Effector CD4-positive, alpha-beta T cell (primary cell): ENCODE measurements around the gene HOXB5. TPM values are rescaled to one million over a fixed set of nuclear protein-coding genes. Genes with fewer than 3 reads are reported as not detected.

Experiments used
- DNase-seq: peaks from one replicate; pipeline ENCODE4 v3.0.0-alpha.2; 2020
- total RNA-seq: gene quantifications from one replicate; lab custom pipeline; 2026; lab: John Stamatoyannopoulos, UW

HOXB5 gene
- total RNA-seq: not detected

- DNase-seq: no peak
Observed at GRCh38 chr17:48593126-48593829, at the start of gene HOXB5. Gene HOXB5, minus strand, starts transcription at chr17:48593779. Its CDS starts 97 bp downstream, at chr17:48593682.

GRCh38 chr17:48642843-48643696 lies 49.5 kb upstream of the HOXB5 start:
- DNase-seq: no peak

GRCh38 chr17:48642059-48642842 lies 48.7 kb upstream of the HOXB5 start:
- DNase-seq: no peak

GRCh38 chr17:48641541-48642058 lies 48.0 kb upstream of the HOXB5 start:
- DNase-seq: no peak

- no peak for DNase-seq
Observed at GRCh38 chr17:48640858-48641180, 47.2 kb upstream of the HOXB5 start.

- no peak for DNase-seq
Observed at GRCh38 chr17:48639982-48640857, 46.6 kb upstream of the HOXB5 start.

- no peak for DNase-seq
Observed at GRCh38 chr17:48639136-48639535, 45.6 kb upstream of the HOXB5 start.

- no peak for DNase-seq
Observed at GRCh38 chr17:48637323-48638260, 44.0 kb upstream of the HOXB5 start.

GRCh38 chr17:48636177-48637018 lies 42.8 kb upstream of the HOXB5 start:
- peak; percentile 52 for DNase-seq

GRCh38 chr17:48634493-48635208 lies 41.1 kb upstream of the HOXB5 start:
- DNase-seq: no peak

GRCh38 chr17:48633266-48633677 lies 39.7 kb upstream of the HOXB5 start:
- DNase-seq: no peak

GRCh38 chr17:48632579-48633265 lies 39.1 kb upstream of the HOXB5 start:
- no peak for DNase-seq

- DNase-seq: no peak
Observed at GRCh38 chr17:48631693-48632578, 38.4 kb upstream of the HOXB5 start.

GRCh38 chr17:48630925-48631692 lies 37.5 kb upstream of the HOXB5 start:
- no peak for DNase-seq

- no peak for DNase-seq
Observed at GRCh38 chr17:48630009-48630924, 36.7 kb upstream of the HOXB5 start.

GRCh38 chr17:48629411-48629759 lies 35.8 kb upstream of the HOXB5 start:
- DNase-seq: no peak
